Neural crest cell (in vitro differentiated cells): ENCODE measurements around the gene DEDD2. TPM values are rescaled to one million over a fixed set of nuclear protein-coding genes. Genes with fewer than 3 reads are reported as not detected.

Experiments used
- DNase-seq: peaks from one replicate; pipeline ENCODE4 v3.0.0; 2021; ENCODE audit warnings: low read depth, mixed read lengths, low spot score
- H3K27ac Mint-ChIP-seq: one replicate; pipeline ENCODE4 v1.8.0; 2021; ENCODE audit warnings: mild to moderate bottlenecking, mixed read lengths; ENCODE audit not compliant: unreplicated experiment
- H3K27me3 Mint-ChIP-seq: 2 replicates; pipeline ENCODE4 v1.8.0; 2021; ENCODE audit warnings: low read depth, mild to moderate bottlenecking, mixed read lengths
- H3K36me3 Mint-ChIP-seq: 2 replicates; pipeline ENCODE4 v1.8.0; 2021; ENCODE audit warnings: low read depth, mild to moderate bottlenecking, mixed read lengths
- H3K4me1 Mint-ChIP-seq: 2 replicates; pipeline ENCODE4 v1.8.0; 2021; ENCODE audit warnings: mixed read lengths
- H3K4me3 Mint-ChIP-seq: one replicate; pipeline ENCODE4 v1.8.0; 2021; ENCODE audit warnings: mild to moderate bottlenecking, mixed read lengths
- H3K9me3 Mint-ChIP-seq: 2 replicates; pipeline ENCODE4 v1.8.0; 2021; ENCODE audit warnings: mixed read lengths
- total RNA-seq: library from RNA; stranded (reverse); gene quantifications from 2 replicates; pipeline ENCODE4 v1.2.1, GENCODE V29; 2021
- TF ChIP-seq, protein P1 (sequence below): fragments of 200-600 bp; sonication (generic); conservative IDR thresholded peaks from 2 replicates; pipeline ENCODE4 v1.5.0; 2021; ENCODE audit warnings: antibody characterized with exemption, mild to moderate bottlenecking

Gene DEDD2
- total RNA-seq, 1 donor from 2014 or later, result 21.5 TPM

DNA sequence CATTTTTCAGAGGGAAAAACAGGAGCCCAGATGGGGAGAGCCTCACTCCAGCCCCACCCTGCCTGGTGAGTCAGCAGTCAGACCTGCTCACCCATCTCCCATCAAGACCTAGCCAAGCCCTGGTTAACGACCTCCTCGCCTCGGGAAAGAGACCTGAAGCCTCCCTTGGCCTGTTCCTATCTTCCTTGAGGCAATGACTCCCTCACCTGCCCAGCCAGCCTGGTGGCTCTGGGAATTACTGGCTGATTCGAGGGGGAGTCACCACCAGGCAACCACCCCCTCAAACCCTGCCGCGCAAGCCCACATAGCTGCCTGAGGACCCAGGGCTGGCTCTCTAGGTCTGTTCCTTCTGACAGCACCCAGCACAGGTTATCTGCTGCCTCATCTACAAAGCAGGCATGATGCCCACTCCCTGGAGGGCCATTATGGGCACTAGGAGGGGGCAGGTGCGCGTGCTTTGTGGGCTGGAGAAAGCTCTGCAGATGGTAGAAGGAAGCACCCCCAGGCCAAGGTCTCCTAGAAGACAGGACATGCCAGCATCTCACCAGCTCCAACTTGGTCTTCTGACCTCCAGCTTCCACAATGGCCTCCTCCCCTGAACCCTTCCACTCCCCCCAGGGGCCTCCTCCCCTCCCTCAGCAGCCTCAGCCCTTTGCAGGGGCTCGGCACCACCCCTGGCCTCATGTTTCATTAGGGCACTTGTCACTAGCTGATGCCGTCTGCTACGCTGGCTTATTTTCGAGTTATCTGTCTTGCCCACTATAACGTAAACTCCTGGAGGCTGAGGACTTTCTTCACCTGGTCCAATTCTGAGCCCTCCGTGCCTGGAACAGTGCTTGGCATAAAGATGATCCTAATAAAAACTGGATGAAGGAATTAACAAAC is 10.4 kb downstream of the DEDD2 start:
- H3K4me3 Mint-ChIP-seq, result no peak overlapping the region
- DNase-seq, result no peak
- no peaks in the 10 kb centered on the region for H3K27me3 Mint-ChIP-seq
- no peaks in the 10 kb centered on the region for H3K4me1 Mint-ChIP-seq
- TF ChIP-seq, protein P1, sequence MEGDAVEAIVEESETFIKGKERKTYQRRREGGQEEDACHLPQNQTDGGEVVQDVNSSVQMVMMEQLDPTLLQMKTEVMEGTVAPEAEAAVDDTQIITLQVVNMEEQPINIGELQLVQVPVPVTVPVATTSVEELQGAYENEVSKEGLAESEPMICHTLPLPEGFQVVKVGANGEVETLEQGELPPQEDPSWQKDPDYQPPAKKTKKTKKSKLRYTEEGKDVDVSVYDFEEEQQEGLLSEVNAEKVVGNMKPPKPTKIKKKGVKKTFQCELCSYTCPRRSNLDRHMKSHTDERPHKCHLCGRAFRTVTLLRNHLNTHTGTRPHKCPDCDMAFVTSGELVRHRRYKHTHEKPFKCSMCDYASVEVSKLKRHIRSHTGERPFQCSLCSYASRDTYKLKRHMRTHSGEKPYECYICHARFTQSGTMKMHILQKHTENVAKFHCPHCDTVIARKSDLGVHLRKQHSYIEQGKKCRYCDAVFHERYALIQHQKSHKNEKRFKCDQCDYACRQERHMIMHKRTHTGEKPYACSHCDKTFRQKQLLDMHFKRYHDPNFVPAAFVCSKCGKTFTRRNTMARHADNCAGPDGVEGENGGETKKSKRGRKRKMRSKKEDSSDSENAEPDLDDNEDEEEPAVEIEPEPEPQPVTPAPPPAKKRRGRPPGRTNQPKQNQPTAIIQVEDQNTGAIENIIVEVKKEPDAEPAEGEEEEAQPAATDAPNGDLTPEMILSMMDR, result no peak
- no peak overlapping the region for H3K27ac Mint-ChIP-seq
- H3K9me3 Mint-ChIP-seq, result no peaks in the 10 kb centered on the region
- H3K36me3 Mint-ChIP-seq, result peaks cover 6% of the 10 kb centered on the region

DNA sequence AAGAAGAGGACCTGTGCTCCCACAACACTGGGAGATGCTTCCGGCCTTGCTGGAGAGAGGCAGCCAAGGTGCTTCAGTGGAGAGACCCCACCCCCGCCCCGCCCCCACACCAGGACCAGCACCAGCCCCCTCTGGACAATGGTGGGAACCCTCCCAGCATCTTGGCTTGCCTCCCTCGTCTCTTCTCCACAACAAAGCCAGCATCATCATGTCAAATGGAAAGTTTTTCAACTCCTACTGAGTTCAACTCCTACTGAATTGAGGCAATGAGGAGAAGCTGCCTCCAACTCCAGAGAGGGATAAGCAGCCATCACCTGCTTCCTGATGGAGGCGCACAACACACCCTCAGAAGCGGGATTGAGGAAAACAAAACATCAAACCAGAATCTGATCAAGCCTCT is 12.8 kb downstream of the DEDD2 start:
- Mint-ChIP-seq H3K36me3 (peaks cover 3% of the 10 kb centered on the region), H3K9me3 (no peaks in the 10 kb centered on the region), H3K27ac (no peak overlapping the region), H3K27me3 (no peaks in the 10 kb centered on the region), H3K4me3 (no peak overlapping the region), H3K4me1 (no peaks in the 10 kb centered on the region)
- TF ChIP-seq, protein P1, result no peak
- no peak for DNase-seq

DNA sequence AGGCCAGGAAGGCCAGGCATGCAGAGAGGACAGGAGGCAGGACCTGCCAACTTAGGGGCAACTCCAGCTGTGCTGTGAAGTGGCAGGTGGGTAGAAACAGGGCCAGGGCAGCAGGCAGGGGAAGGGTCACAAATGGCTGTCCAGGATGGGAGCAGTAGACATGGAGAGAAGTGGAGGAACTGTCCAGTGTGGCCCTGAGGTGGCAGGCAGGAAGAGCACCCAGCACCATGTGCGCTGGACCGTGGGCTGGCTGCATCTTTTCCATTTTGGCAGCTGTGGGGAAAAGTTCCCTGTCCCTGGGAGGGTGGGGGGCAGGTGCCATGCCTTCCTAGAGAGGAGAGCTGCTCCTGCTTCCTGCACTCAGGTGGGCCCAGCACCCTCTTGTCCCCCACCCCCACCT is 13.8 kb downstream of the DEDD2 start:
- Mint-ChIP-seq H3K9me3 (no peaks in the 10 kb centered on the region), H3K36me3 (peaks cover 3% of the 10 kb centered on the region), H3K4me1 (no peaks in the 10 kb centered on the region), H3K4me3 (no peak overlapping the region), H3K27me3 (no peaks in the 10 kb centered on the region), H3K27ac (no peak overlapping the region)
- no peak for DNase-seq
- TF ChIP-seq, protein P1, result no peak

DNA sequence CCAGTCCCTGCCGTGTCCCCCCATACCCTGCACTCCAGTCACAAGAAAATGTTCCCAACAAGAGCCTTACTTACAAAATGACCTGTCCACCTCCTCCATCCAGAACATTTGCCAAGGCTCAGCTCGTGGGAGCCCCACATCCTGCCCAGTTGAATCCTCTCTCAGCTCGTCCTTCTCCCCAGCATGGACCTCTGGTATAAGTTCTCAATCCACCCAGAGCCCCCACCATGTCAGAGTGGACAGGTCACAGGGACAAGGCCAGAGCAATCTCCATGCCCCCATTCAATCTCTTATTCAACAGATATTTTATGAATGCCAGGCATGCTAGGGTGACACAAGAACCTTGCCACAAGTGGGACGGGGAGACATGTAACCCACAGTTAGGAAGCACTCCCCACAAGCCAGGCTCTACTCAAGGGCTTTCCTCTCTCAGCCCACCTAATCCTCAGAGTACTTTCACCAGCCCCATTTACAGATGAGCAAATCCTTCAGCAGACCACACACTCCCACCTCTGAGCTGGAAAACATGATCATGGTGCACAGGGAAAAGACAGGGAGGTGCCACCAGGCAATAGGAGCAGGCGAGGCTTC is 15.1 kb downstream of the DEDD2 start:
- Mint-ChIP-seq H3K4me3 (no peak overlapping the region), H3K36me3 (peaks cover 3% of the 10 kb centered on the region), H3K27ac (peak overlapping the region; percentile 5), H3K4me1 (no peaks in the 10 kb centered on the region), H3K27me3 (no peaks in the 10 kb centered on the region), H3K9me3 (no peaks in the 10 kb centered on the region)
- no peak for DNase-seq
- TF ChIP-seq, protein P1, result no peak

DNA sequence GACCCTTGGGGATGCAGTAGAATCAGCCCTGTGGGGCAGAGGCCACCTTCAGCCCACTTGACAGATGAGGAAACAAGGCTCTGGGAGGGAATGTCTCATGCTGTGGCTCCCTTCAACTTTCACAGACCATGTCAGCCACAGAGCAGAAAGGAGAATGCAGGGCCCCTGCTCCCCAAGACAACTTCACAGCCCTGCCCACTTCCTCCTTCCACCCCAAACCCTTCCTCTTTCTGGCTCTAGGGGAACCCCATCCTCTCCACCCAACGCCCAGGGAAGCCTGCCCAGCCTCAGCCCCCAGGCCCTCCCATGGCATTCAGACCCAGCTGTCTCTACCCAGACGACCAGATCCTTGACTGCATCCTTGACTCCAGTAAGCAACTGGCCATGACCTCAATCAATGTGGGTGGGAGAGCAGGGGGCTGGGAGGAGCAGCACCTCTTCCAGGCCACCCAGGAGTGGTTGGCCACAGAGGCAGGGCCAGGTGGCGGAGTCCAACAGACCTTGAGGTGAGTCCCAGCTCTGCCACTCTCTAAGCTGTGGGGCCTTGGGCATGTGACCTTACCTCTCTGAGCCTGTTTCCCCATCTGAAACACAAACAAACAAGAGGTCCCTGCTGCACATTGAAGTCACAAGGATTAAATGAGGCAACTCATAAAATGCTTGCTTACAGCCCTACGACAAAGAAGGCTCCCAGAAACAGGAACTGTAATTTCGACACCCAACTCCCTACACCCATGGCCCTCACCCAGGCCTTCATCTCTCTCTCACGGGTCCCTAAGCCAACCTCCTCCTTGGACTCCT is 15.8 kb downstream of the DEDD2 start:
- no peaks in the 10 kb centered on the region for H3K9me3 Mint-ChIP-seq
- peaks cover 3% of the 10 kb centered on the region for H3K36me3 Mint-ChIP-seq
- H3K4me1 Mint-ChIP-seq, result no peaks in the 10 kb centered on the region
- H3K27me3 Mint-ChIP-seq, result no peaks in the 10 kb centered on the region
- TF ChIP-seq, protein P1, result no peak
- DNase-seq, result no peak
- peak overlapping the region; percentile 5 for H3K27ac Mint-ChIP-seq
- H3K4me3 Mint-ChIP-seq, result no peak overlapping the region
